BE2C (cell line): Measurements from ENCODE around the gene STOX1.
"Not testable (repeated sequence)": the region's sequence is repeated elsewhere in the genome, so short reads cannot be mapped to it uniquely, and the experiment has no call there.

Source experiments
- DNase-seq: peaks from one replicate; pipeline ENCODE4 v3.0.0-alpha.2; 2020
- H3K27me3 ChIP-seq: fragments of 250-450 bp; sonication (Bioruptor Pico); 2 replicates; pipeline ENCODE4 v1.5.1; 2020; ENCODE audit warnings: mild to moderate bottlenecking
- H3K36me3 ChIP-seq: fragments of 250-450 bp; sonication (Bioruptor Pico); 2 replicates; pipeline ENCODE4 v1.5.1; 2020; ENCODE audit warnings: mild to moderate bottlenecking
- H3K4me1 ChIP-seq: fragments of 250-450 bp; sonication (Bioruptor Pico); 2 replicates; pipeline ENCODE4 v1.5.1; 2020
- H3K4me3 ChIP-seq: 2 replicates; pipeline ENCODE4 v1.5.1; 2011; ENCODE audit warnings: low read depth, low read length
- H3K9me3 ChIP-seq: fragments of 250-450 bp; sonication (Bioruptor Pico); 2 replicates; pipeline ENCODE4 v1.5.1; 2020
- CTCF ChIP-seq: IDR thresholded peaks from 2 replicates; pipeline ENCODE4 v1.5.1; 2012; ENCODE audit warnings: mild to moderate bottlenecking, low read depth, low read length

The STOX1 gene

GRCh38 chr10:68792115-68792514, 35.2 kb upstream of the STOX1 start:
- H3K27me3 ChIP-seq, result no peaks in the 10 kb centered on the region
- H3K4me1 ChIP-seq, result no peaks in the 10 kb centered on the region
- DNase-seq, result no peak
- no peak overlapping the region for H3K4me3 ChIP-seq
- H3K36me3 ChIP-seq, result peaks cover 73% of the 10 kb centered on the region
- H3K9me3 ChIP-seq, result no peaks in the 10 kb centered on the region
- peak; percentile 11; the same call in 1 of the 2 replicates for TF ChIP-seq CTCF

GRCh38 chr10:68795886-68796532, 31.3 kb upstream of the STOX1 start:
- peaks cover 42% of the 10 kb centered on the region for H3K36me3 ChIP-seq
- no peak overlapping the region for H3K4me3 ChIP-seq
- no peaks in the 10 kb centered on the region for H3K4me1 ChIP-seq
- no peak for TF ChIP-seq CTCF
- H3K27me3 ChIP-seq, result no peaks in the 10 kb centered on the region
- no peak for DNase-seq
- H3K9me3 ChIP-seq, result no peaks in the 10 kb centered on the region

DNA sequence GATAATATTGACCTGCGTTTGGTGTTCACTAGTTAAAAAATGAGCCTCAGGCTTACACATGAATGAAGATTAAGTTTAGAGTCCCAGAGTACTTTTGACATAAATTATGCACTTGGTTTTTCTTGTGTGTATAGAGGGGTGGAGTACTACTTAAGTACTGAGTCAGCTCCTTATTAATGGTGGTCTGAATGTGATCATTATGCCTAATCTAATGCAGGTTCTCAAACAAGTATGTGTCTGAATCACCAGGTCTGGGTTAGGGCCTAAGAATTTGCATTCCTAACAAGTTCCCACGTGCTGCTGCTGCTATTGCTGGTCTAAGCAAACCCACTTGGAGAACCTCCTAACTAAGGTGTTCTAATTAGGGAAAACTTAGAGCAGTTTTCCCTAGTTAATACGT, 30.7 kb upstream of the STOX1 start:
- no peak for DNase-seq
- Histone ChIP-seq H3K9me3 (no peaks in the 10 kb centered on the region), H3K4me3 (no peak overlapping the region), H3K27me3 (no peaks in the 10 kb centered on the region), H3K4me1 (no peaks in the 10 kb centered on the region), H3K36me3 (peaks cover 39% of the 10 kb centered on the region)
- no peak for TF ChIP-seq CTCF

DNA sequence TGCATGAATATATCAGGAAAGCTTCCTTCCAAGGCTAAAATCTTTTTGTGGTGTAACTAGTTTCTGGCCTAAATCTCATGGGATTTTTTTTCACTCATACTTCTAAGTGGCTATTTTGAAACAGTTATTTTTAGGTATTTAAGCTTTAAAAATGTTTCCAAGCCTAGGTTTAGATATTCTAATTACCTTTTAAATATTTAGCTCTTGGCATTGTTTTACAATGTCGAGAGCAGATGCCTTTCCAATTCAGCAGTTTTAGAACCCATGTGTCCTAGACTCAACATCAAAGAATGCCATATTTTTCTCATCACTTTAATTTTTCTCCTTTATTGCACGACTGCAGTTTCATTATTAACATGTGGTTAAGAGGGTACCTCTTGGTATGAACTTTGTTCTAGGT, 27.1 kb upstream of the STOX1 start:
- DNase-seq, result no peak
- H3K36me3 ChIP-seq, result peaks cover 16% of the 10 kb centered on the region
- TF ChIP-seq CTCF, result no peak

GRCh38 chr10:68804692-68805091, 22.6 kb upstream of the STOX1 start:
- Histone ChIP-seq H3K9me3 (no peaks in the 10 kb centered on the region), H3K4me1 (no peaks in the 10 kb centered on the region), H3K27me3 (no peaks in the 10 kb centered on the region), H3K36me3 (no peaks in the 10 kb centered on the region; the same call in 1 of the 2 replicates), H3K4me3 (no peak overlapping the region)
- DNase-seq, result no peak
- no peak for TF ChIP-seq CTCF

More for the DNA sequence above, 27.1 kb upstream of the STOX1 start:
- no peaks in the 10 kb centered on the region for H3K27me3 ChIP-seq
- H3K4me1 ChIP-seq, result no peaks in the 10 kb centered on the region
- no peak overlapping the region for H3K4me3 ChIP-seq
- no peaks in the 10 kb centered on the region for H3K9me3 ChIP-seq

DNA sequence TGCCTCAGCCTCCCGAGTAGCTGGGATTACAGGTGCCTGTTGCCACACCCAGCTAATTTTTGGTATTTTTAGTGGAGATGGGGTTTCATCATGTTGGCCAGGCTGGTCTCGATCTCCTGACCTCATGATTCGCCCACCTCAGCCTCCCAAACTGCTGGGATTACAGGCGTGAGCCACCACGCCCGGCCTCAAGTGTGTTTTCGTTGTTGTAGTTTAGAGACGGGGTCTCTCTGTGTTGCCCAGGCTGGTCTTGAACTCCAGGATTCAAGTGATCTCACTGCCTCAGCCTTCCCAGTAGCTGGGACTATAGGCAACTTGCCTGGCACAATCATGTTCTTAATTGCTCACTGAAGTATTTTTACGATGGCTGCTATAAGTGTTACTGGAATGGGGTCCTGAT, 16.5 kb upstream of the STOX1 start:
- H3K4me1 ChIP-seq, H3K36me3 ChIP-seq, H3K27me3 ChIP-seq, H3K9me3 ChIP-seq, DNase-seq, H3K4me3 ChIP-seq: not testable (repeated sequence)
